ENCODE results near the gene INPP5D.

DNA sequence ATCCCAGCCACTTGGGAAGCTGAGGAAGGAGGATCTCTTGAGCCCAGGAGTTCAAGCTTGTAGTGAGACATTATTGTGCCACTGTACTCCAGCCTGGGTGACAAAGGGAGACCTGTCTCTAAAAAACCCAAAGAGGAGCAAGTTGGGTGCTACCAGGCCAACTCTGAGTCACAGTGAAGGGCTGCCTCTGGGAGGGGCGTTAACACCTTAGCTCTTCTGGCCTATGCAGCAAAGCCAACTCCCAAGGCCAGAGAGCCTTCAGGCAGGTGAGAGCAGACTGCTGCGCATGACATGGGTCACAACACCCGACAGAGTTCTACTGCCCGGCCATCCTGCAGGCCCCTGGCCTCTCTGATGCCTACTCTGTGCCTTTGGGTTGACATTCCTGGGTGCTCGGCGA is 158.7 kb downstream of the INPP5D start:
- TF ChIP-seq, protein P1, sequence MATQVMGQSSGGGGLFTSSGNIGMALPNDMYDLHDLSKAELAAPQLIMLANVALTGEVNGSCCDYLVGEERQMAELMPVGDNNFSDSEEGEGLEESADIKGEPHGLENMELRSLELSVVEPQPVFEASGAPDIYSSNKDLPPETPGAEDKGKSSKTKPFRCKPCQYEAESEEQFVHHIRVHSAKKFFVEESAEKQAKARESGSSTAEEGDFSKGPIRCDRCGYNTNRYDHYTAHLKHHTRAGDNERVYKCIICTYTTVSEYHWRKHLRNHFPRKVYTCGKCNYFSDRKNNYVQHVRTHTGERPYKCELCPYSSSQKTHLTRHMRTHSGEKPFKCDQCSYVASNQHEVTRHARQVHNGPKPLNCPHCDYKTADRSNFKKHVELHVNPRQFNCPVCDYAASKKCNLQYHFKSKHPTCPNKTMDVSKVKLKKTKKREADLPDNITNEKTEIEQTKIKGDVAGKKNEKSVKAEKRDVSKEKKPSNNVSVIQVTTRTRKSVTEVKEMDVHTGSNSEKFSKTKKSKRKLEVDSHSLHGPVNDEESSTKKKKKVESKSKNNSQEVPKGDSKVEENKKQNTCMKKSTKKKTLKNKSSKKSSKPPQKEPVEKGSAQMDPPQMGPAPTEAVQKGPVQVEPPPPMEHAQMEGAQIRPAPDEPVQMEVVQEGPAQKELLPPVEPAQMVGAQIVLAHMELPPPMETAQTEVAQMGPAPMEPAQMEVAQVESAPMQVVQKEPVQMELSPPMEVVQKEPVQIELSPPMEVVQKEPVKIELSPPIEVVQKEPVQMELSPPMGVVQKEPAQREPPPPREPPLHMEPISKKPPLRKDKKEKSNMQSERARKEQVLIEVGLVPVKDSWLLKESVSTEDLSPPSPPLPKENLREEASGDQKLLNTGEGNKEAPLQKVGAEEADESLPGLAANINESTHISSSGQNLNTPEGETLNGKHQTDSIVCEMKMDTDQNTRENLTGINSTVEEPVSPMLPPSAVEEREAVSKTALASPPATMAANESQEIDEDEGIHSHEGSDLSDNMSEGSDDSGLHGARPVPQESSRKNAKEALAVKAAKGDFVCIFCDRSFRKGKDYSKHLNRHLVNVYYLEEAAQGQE (IDR thresholded peaks at IDR 0.05; ENCODE audit: insufficient replicate concordance, low read depth), result no peak
- TF ChIP-seq, protein P2, sequence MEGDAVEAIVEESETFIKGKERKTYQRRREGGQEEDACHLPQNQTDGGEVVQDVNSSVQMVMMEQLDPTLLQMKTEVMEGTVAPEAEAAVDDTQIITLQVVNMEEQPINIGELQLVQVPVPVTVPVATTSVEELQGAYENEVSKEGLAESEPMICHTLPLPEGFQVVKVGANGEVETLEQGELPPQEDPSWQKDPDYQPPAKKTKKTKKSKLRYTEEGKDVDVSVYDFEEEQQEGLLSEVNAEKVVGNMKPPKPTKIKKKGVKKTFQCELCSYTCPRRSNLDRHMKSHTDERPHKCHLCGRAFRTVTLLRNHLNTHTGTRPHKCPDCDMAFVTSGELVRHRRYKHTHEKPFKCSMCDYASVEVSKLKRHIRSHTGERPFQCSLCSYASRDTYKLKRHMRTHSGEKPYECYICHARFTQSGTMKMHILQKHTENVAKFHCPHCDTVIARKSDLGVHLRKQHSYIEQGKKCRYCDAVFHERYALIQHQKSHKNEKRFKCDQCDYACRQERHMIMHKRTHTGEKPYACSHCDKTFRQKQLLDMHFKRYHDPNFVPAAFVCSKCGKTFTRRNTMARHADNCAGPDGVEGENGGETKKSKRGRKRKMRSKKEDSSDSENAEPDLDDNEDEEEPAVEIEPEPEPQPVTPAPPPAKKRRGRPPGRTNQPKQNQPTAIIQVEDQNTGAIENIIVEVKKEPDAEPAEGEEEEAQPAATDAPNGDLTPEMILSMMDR (IDR thresholded peaks at IDR 0.05; ENCODE audit: insufficient read depth, low read length), result no peak

All from HL-60 (cell line).